AG04449 (cell line): ENCODE measurements around the gene C19orf38.

Experiments
- CTCF ChIA-PET: fragments of 350-600 bp; formaldehyde crosslinking; extraction: SDS; loops from one replicate; lab custom pipeline; 2021; ENCODE audit warnings: antibody characterized with exemption; lab: Yijun Ruan, JAX
- POLR2A ChIA-PET: fragments of 400-600, 350-600 bp; formaldehyde crosslinking; extraction: SDS; loops from one replicate; lab custom pipeline; 2020; ENCODE audit warnings: antibody characterized with exemption, inconsistent platforms; lab: Yijun Ruan, JAX
- DNase-seq: peaks from one replicate; pipeline ENCODE4 v3.0.0-alpha.2; 2010; ENCODE audit warnings: low read depth, low spot score
- H3K4me3 ChIP-seq: 2 replicates; pipeline ENCODE4 v1.5.1; 2011; ENCODE audit warnings: low read depth, mild to moderate bottlenecking, control low read depth, low read length
- CTCF ChIP-seq: IDR thresholded peaks from one replicate; pipeline ENCODE4 v1.5.1; 2011; ENCODE audit warnings: mild to moderate bottlenecking, moderate library complexity, low read length, control low read depth, inconsistent platforms; ENCODE audit not compliant: insufficient read depth; ENCODE audit errors: missing control alignments

The C19orf38 gene

GRCh38 chr19:10848230-10848856, at the start of gene C19orf38:
Gene C19orf38, plus strand, starts transcription at chr19:10848415. Its CDS starts 94 bp downstream, at chr19:10848509.
- no peak for DNase-seq
- CTCF ChIA-PET, result interaction anchor here (25.0 kb wide), 1 partner anchor 16 kb away, joined by 559 read pairs; the partner anchor contains the start of gene CARM1
- H3K4me3 ChIP-seq, result no peak within 1 kb of the TSS
- POLR2A ChIA-PET, result no interaction called here
- no peak for TF ChIP-seq CTCF

GRCh38 chr19:10800488-10800887, 47.7 kb upstream of the C19orf38 start:
- DNase-seq, result no peak
- POLR2A ChIA-PET, result no interaction called here
- no peak overlapping the region for H3K4me3 ChIP-seq
- no peak for TF ChIP-seq CTCF
- CTCF ChIA-PET, result interaction anchor here (1.0 to 2.4 kb wide), 3 partner anchors 10 to 83 kb away, joined by 3 to 8 read pairs (median 3); partner anchors contain the start of gene DNM2

GRCh38 chr19:10802479-10802878, 45.7 kb upstream of the C19orf38 start:
- TF ChIP-seq CTCF, result no peak
- ChIA-PET POLR2A (no interaction called here), CTCF (interaction anchor here (2.4 to 4.5 kb wide), 2 partner anchors 62 to 85 kb away, joined by 8 to 19 read pairs; partner anchors contain the start of gene DNM2)
- no peak overlapping the region for H3K4me3 ChIP-seq
- DNase-seq, result no peak

GRCh38 chr19:10803252-10803651, 45.0 kb upstream of the C19orf38 start:
- TF ChIP-seq CTCF, result no peak
- ChIA-PET POLR2A (no interaction called here), CTCF (interaction anchor here (0.7 to 4.5 kb wide), 2 partner anchors 9 to 61 kb away, joined by 3 to 19 read pairs; no protein-coding TSS in a partner anchor)
- DNase-seq, result no peak
- no peak overlapping the region for H3K4me3 ChIP-seq

GRCh38 chr19:10805065-10805757, 43.0 kb upstream of the C19orf38 start:
- ChIA-PET CTCF (interaction anchor here (1.4 to 4.5 kb wide), 3 partner anchors 12 to 88 kb away, joined by 4 to 19 read pairs (median 4); partner anchors contain the start of gene DNM2), POLR2A (no interaction called here)
- DNase-seq, result no peak
- no peak for TF ChIP-seq CTCF
- no peak overlapping the region for H3K4me3 ChIP-seq

- ChIA-PET CTCF (interaction anchor here (1.4 to 4.5 kb wide), 3 partner anchors 12 to 88 kb away, joined by 4 to 19 read pairs (median 4); partner anchors contain the start of gene DNM2), POLR2A (no interaction called here)
- DNase-seq, result no peak
- H3K4me3 ChIP-seq, result no peak overlapping the region
- TF ChIP-seq CTCF, result no peak
Observed at GRCh38 chr19:10805758-10806247, 42.4 kb upstream of the C19orf38 start.
